ENCODE measurements around the gene FRA10AC1.

Gene FRA10AC1

DNA sequence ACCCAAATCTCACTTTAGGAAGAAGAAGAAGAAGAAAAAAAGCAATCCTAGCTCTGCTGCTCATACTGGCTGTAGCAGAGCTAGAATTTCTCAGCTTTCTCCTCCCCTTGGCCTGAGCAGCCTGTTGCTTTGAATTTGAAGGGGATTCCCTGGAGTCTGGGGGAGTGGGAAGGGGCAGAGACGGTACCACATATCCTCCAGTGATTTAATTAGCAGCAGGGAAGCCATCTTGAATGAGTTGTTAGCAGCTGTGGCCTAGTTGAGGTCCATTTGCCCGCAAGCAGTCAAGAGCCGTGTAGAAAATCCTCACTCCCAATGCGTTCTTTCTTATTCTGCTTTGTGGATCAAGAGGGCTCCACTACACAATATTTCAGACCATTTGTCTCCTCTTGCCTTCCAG, 73.5 kb downstream of the FRA10AC1 start:
- DNase-seq, result no peak

DNA sequence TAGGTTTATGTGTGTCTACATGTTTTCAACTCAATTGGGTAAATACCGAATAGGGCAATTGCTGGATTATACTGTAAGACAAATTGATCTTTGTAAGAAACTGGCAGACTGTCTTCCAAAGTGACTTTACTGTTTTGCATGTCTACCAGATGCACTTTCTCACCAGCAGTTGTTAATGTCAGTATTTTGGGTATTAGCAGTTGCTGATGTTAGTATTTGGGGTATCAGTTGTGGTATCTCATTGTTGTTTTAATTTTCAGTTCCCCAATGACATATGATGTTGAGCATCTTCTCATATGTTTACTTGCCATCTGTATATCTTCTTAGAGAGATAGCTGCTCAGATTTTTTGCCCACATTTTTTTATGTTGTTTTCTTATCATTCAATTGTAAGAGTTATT, 79.5 kb downstream of the FRA10AC1 start:
- DNase-seq, result no peak

DNA sequence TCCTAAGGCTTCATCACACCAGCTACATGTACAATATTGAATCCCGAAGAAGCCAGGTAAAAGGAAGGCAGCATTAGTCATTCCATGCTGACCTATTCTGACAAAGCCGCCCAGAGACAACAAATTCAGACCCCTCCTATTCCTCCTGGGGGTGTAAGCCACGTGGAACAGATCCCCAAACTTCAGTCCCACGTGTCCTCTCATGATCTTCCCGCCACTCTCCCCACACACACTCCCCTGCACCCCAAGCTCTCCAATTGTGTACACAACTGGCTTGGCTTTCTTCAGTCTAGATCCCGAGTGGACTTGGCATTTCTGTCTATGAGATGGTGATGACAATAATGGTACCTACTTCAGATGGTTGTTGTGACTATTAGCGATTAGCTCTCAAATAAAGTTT, 81.5 kb downstream of the FRA10AC1 start:
- no peak for DNase-seq
